ENCODE results near the gene KCNQ1.

GRCh38 chr11:2584434-2584811 is 139.6 kb downstream of the KCNQ1 start:
- TF ChIP-seq, protein P1, sequence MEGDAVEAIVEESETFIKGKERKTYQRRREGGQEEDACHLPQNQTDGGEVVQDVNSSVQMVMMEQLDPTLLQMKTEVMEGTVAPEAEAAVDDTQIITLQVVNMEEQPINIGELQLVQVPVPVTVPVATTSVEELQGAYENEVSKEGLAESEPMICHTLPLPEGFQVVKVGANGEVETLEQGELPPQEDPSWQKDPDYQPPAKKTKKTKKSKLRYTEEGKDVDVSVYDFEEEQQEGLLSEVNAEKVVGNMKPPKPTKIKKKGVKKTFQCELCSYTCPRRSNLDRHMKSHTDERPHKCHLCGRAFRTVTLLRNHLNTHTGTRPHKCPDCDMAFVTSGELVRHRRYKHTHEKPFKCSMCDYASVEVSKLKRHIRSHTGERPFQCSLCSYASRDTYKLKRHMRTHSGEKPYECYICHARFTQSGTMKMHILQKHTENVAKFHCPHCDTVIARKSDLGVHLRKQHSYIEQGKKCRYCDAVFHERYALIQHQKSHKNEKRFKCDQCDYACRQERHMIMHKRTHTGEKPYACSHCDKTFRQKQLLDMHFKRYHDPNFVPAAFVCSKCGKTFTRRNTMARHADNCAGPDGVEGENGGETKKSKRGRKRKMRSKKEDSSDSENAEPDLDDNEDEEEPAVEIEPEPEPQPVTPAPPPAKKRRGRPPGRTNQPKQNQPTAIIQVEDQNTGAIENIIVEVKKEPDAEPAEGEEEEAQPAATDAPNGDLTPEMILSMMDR (IDR thresholded peaks at IDR 0.05): no peak
- TF ChIP-seq POLR2A (IDR thresholded peaks at IDR 0.05): no peak

All from body of pancreas (tissue), 4 donors.